G401 (cell line): ENCODE results near the gene AFF4. TPM values are rescaled to one million over a fixed set of nuclear protein-coding genes. Genes with fewer than 3 reads are reported as not detected.
A peak's percentile ranks its signal among the peaks of the same experiment; 100 is the strongest.

Source experiments
- DNase-seq: peaks from one replicate; pipeline ENCODE4 v3.0.0-alpha.2; 2015; ENCODE audit warnings: low spot score
- in situ Hi-C: cut with HindIII; loops from 2 replicates; pipeline ENCODE4 v1.10.0; 2016; ENCODE audit warnings: low sequenced_read_pairs, mixed read lengths
- total RNA-seq: library from RNA; depleted of rRNA; stranded (reverse); fragments of >200 nt; shearing (Covaris generic); gene quantifications from 2 replicates; pipeline ENCODE4 v1.2.3, GENCODE V29; 2014; rRNA removed

The AFF4 gene
- total RNA-seq, 1 experiment from 2014 or later, result 21.3 TPM

DNA sequence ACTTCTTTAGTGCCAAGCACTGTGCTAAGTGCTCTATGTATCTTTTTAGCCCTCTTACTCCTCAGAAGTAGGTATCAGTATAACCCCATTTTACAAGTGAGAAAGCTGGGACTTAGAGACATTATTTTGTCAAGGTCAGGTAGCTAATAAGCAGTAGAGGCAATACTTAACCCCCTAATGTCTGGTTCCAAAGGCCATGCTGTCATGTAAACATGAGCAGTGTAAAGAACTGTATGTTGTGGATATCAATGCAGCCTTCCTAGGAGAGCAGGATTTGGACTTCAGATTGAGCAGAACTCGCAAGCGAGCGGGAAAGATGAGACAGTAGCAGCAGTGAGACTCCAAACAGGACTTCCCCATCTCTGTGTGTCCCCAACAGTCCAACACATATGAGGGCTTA is 129.4 kb downstream of the AFF4 start:
- DNase-seq, result no peak
- in situ Hi-C loops, result no loop called here

GRCh38 chr5:132832612-132833011 is 130.8 kb downstream of the AFF4 start:
- in situ Hi-C loops, result no loop called here
- DNase-seq, result no peak

GRCh38 chr5:132831095-132831860 is 132.2 kb downstream of the AFF4 start:
- no peak for DNase-seq
- in situ Hi-C loops, result no loop called here

DNA sequence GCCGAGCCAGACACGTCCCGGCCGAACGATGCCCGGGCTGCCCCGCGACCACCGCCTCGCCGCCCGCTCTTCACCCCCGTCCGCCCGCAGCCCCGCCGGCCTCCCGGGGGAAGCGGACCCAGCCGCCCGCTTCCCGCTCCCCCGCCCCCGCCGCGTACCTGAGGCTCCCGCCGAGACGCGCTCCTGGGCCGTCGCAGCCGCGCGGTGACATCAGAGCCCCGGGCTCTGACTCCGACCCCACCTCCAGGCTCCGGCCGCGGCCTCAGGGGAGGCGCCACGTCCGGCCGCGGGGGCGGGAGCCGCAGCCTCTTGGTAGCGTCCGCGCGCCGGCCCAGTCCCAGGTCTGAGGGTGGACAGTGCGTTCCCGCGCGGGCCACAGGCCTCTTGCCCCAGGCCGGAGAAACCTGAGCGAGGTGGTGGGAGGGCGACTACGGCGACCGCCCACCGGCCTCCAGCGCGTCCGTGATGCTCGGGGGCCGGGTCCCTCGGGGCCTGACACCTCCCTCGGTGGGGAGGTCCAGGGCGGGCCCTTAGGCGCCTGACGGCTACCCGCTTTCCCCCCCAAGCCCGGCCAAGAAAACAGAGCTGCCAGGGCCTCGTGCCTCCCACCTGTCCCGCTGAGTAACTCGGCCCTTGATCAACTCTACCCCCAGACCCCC is 132.9 kb downstream of the AFF4 start, which contains the start of gene SHROOM1:
SHROOM1 (minus strand) TSS at position 212 of the 659 bp plus-strand sequence. CDS start 4,507 bp downstream, outside the sequence.
- peak; percentile 64 for DNase-seq
- in situ Hi-C loops, result no loop called here

DNA sequence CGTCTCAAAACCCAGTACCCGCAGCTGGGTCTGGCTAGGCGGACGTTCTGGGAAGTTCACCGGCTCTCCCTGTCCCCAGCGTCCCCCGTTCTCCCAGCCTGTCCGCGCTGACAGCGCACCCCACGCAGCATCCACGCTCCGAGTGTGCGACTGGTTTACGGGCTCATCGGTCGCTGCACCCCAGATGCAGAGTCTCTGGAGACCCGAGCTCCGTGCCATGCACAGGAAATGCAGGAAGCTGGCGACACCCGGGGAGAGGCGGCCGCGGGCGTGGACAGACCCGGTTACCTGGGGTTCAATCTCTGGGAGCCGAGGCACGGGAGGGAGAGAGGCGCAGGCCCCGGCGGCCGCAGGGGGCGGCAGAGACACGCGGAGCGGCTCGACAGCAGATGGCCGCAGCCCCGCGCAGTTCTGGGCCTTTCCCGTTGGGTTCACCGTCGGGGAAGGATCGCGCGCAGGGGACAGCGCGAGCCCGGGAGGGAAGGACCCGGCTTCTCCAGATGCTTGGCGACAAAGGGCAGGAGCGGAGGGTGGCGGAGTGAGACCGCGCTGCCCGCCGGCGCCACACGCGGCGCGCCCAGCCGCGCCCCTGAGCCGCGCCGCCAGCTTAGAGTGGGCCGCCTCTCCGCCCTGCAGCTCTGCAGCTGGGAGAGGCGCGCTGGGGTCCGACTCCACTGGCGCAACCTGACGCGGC is 133.5 kb downstream of the AFF4 start:
- in situ Hi-C loops, result no loop called here
- DNase-seq, result peak; percentile 70

- in situ Hi-C loops, result no loop called here
- DNase-seq, result no peak
These were observed 134.5 kb downstream of the AFF4 start for GRCh38 chr5:132828846-132829494.

- DNase-seq, result no peak
- in situ Hi-C loops, result no loop called here
These were observed 135.3 kb downstream of the AFF4 start for GRCh38 chr5:132827943-132828673.

- in situ Hi-C loops, result no loop called here
- no peak for DNase-seq
These were observed 136.9 kb downstream of the AFF4 start for GRCh38 chr5:132826424-132827082.

- in situ Hi-C loops, result no loop called here
- DNase-seq, result no peak
These were observed 137.5 kb downstream of the AFF4 start for GRCh38 chr5:132825834-132826391.

Other genes starting within 250 kb of the AFF4 start
- 1.4 and 6.4 TPM in 2 replicates for gene KIF3A, start 226.1 kb downstream of the AFF4 start, total RNA-seq
- 0.07 TPM in 1 of 2 replicates, not detected in the other for gene CCNI2, start 216.2 kb downstream of the AFF4 start, total RNA-seq
- 33.3 and 47.8 TPM in 2 replicates for gene SEPTIN8, start 186.4 kb downstream of the AFF4 start, total RNA-seq
- 0.78 and 1.1 TPM in 2 replicates for gene SOWAHA, start 150.3 kb downstream of the AFF4 start, total RNA-seq
- gene SHROOM1, start 133.0 kb downstream of the AFF4 start, total RNA-seq, result 3.1 and 5.9 TPM in 2 replicates
- 0.12 and 1.3 TPM in 2 replicates for gene GDF9, start 97.2 kb downstream of the AFF4 start, total RNA-seq
- gene UQCRQ, start 97.0 kb downstream of the AFF4 start, total RNA-seq, result 108 and 215 TPM in 2 replicates
- not detected in 2 replicates for gene LEAP2, start 90.0 kb downstream of the AFF4 start, total RNA-seq
- gene ZCCHC10, start 62.9 kb upstream of the AFF4 start, total RNA-seq, result 17.7 and 26.2 TPM in 2 replicates
- 217 and 267 TPM in 2 replicates for gene HSPA4, start 88.4 kb upstream of the AFF4 start, total RNA-seq